Left colon (tissue), 2 donors: ENCODE data around the gene FST. TPM values are rescaled to one million over a fixed set of nuclear protein-coding genes. Genes with fewer than 3 reads are reported as not detected.
A peak's percentile ranks its signal among the peaks of the same experiment; 100 is the strongest.

Source experiments
- ATAC-seq: fragments of 200-7000 bp; cut with Tn5 transposase; one replicate; pipeline ENCODE4 v1.9.1; 2020; ENCODE audit warnings: mild to moderate bottlenecking, moderate library complexity
- DNase-seq, 2 donors: peaks; one replicate each; pipeline ENCODE4 v3.0.0-alpha.2; 2020
- intact Hi-C, 2 donors: fragments of 100-400 bp; cut with DNase I in 1 of 2; cut with micrococcal nuclease in 1 of 2; formaldehyde crosslinking; loops; one replicate each; pipeline versions ENCODE4 v1.11.2 to v1.14.0; 2022; cut with DNase I, micrococcal nuclease
- long read RNA-seq: library from polyadenylated mRNA; unstranded; transcript quantifications from one replicate; pipeline ENCODE4 v2.0.0, GENCODE V29; 2021
- total RNA-seq, 2 donors: library from RNA; stranded (reverse); fragmentation: NEBNext Ultra II Directional; extraction: Animal tissue kit (Norgen Biotek cat#: 25700); gene quantifications; one replicate each; pipeline ENCODE4 v1.2.1, GENCODE V29; 2021
- donor health status: DM: no; HTN: no; CAD: no.
- donor health status: DM: yes; HTN: yes; CAD: no.

FST gene, protein sequence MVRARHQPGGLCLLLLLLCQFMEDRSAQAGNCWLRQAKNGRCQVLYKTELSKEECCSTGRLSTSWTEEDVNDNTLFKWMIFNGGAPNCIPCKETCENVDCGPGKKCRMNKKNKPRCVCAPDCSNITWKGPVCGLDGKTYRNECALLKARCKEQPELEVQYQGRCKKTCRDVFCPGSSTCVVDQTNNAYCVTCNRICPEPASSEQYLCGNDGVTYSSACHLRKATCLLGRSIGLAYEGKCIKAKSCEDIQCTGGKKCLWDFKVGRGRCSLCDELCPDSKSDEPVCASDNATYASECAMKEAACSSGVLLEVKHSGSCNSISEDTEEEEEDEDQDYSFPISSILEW
- 1 to 10 TPM; 1.3 to 4.2 TPM for total RNA-seq
- long read RNA-seq, partial matches to known transcripts = 0 of 5 reads
- long read RNA-seq, other reads (novel, unspliced or antisense) = 1 of 5 reads

DNA sequence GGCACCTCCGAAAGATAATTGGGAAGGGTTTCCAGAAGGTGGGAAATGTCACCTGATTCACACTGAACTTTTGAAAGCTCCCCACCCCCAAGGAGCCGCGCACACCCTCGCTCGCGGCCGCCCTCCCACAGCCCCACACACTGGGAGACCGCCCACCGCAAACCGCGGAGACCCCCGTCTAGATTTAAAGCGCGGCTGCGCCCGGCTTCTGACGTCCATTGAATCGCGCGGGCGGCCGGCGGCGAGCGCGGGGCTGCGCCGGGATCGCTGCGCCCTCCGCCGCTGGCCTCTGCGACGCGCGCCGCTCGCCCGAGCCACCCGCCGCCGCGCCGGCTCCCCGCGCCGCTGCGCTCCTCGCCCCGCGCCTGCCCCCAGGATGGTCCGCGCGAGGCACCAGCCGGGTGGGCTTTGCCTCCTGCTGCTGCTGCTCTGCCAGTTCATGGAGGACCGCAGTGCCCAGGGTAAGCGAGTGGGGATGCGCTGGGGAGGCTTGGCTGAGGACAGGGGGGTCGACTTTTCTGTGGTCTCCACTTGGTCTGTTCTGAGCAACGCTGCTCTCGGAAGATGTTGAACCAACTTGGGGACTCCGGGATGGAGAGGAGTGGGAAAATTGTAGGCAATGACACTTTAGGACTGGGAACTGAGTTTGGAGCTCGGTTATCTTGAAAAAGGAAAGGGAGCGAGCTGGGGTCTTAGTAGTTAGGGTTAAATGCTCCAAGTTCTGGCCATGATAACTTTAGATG, at the start of gene FST:
Gene FST (plus strand): TSS at position 214 of the 743 bp plus-strand sequence. CDS start 163 bp downstream, at position 377.
- intact Hi-C loops = loop anchor here in 1 of 2 donors (10.0 kb wide), 1 partner anchor 744 kb away; no protein-coding TSS in a partner anchor
- DNase-seq = peak in 1 of 2 donors; percentile 12
- ATAC-seq = peak; percentile 39

DNA sequence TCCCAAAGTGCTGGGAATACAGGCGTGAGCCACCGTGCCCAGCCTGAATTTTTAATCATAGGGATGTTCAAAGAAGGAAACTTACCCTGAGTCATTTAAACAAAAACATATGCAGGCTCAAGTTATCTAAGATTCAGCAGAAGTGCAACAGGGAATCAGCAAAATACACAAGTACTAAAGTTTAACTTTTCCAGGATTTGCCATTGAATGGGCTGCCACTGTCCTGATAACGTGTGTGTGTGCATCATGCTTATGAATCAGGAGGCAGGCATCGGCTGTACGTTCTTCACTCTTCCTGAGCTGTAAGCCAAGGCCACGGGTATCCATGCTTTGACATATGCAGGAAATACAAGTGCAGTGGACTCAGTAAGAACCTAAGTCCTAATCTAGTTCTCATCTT, 48.8 kb upstream of the FST start:
- no peak for ATAC-seq
- DNase-seq = no peak
- intact Hi-C loops = no loop called here

DNA sequence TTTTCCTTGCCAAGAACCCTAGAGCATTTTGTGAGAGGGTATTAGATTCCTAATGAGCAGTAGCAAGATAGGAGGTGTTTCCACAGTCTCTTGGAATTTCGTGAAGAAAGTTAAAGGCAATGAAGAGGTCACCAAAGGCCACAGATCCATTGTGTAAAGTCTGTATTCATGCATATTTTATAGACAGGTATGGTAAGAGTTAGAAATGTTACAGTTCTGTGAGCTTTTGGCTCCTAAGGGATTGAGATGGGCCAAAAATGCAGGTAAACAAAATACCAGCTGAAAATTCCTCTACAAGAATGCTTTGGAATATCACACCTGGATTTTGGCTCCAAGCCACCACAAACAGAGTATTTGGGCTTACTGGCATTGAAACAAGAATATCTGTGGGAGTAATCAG, 47.4 kb upstream of the FST start:
- ATAC-seq (no peak), DNase-seq (no peak)
- intact Hi-C loops = no loop called here

DNA sequence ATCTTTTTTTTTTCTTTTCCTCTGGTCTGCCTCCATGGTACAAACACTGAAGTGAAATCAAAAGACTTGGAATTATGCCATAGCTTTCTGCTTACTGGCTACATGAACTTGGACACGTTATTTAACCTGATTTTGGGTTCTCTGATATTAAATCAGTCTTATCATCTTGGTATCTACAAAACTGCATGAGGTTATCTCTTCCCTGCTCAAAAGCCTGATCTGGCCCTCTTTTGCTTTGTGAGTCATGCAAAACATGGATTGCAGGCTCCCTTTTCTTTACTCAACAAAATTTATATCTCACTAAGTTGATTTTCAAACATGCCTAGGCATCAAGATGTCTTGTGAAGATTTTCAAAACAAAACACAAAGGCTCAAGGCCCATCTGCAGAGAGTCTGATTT, 45.9 kb upstream of the FST start:
- DNase-seq = no peak
- intact Hi-C loops = no loop called here
- no peak for ATAC-seq

DNA sequence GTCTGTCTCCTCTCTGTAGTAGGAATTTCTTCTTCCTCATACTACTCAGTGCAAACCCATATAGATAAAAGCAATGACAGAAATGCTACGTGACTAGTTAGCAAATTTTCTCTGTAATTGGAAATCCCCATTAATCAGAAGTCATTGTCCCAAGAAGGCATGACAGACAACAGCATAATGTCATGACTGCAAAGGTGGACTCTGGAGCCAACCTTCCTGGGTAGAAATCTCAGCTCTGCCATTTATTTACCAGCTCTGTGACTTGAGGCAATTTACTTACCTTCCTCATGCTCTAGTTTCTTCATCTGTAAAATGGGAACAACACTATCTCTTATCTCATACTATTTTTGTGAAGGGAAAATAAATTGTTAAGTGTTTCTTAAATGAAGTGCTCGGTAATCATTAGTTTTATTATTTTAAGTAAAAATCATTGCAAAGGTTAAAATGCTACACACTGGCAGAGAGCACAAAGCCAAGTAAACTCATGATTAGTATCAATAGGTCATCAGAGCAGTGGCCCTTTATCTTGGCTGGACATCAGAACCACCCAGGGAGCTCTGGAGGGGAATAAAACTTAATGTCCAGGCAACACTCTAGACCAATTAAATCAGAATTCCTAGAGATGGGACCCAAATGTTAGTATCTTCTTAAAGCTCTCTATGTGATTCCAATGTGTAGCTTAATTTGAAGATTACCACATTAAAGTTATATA, 43.8 kb upstream of the FST start:
- intact Hi-C loops = no loop called here
- ATAC-seq = no peak

DNA sequence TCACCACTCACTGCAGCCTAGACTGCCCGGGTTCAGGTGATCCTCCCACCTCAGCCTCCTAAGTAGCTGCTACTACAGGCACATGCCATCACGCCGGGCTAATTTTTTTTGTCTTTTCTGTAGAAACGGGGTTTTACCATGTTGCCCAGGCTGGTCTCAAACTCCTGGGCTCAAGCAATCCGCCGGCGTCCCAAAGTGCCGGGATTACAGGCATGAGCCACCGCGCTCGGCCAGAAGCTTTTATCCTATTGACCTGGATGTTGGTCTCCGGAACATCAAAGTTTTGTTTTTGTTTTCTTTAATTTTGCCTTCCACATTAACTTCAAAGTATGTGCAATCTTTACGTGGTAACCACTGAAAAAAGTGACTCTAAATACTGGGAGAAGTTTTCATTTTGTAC, 42.4 kb upstream of the FST start:
- no peak for ATAC-seq
- no peak for DNase-seq
- intact Hi-C loops = no loop called here

More for the DNA sequence above, 43.8 kb upstream of the FST start:
- no peak for DNase-seq

DNA sequence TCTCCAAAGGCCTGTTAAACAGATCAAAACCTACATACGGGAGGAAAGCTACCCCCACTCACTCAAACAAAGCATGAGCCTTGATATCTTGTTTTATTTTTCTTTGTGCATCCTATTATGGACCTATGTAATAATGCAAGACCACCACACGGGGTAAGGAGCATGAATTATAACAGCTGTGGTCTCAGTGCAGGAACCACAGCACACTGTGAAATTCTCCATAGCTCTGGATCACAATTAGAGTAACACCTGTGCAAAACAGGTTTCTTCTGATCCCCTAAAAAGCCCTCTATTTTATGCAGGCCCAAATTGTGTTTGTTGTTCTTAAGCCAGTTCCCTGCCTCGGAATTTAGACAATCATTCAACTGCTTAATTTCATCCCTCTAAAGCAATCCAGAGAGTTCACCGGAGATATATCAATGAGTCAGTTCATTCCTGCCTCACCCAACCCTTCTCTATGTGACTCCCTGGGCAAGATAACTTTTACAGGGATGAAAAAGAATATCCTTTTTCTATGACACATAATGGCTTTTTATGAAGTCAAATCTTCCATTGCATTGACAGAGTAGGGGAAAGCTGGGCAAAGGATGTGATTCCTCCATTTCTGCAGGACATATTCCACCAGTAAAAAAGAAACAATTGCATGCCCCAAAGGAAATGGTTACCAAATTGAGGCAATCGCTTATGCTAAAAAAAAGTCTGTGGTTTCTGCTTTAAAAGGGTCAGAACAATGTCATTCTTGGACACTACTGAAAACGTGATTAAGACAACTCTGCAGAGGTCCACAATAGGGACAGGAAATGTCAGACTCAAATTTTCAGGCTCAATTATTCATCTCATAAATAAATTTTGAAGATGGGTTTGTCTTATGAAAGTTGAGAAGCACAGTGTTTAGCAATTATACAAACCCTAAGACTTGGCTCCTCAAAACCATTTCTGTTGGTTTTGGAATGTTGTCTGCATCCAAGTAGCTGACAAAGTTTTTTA, 41.6 kb upstream of the FST start:
- DNase-seq = no peak
- intact Hi-C loops = no loop called here
- ATAC-seq = no peak

DNA sequence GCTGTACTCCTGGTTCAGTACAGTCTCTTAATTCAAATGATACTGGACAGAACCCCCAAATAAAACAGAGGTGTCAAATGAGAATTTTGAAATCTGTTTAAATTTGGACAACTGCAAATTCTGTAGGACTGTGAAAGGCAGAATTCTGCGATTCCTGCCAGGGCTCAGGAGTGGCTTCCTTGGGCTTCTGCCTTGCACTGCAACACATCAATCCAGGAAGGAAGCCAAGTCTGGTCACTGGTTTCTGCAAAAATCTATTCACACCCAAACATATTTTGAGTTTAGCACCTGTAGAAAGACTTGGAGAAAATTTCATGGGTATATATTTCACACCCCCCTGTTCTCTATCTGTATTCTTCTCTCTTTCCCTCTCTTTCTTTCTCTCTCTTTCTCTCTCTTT, 37.5 kb upstream of the FST start:
- intact Hi-C loops = no loop called here
- ATAC-seq (no peak), DNase-seq (no peak)

DNA sequence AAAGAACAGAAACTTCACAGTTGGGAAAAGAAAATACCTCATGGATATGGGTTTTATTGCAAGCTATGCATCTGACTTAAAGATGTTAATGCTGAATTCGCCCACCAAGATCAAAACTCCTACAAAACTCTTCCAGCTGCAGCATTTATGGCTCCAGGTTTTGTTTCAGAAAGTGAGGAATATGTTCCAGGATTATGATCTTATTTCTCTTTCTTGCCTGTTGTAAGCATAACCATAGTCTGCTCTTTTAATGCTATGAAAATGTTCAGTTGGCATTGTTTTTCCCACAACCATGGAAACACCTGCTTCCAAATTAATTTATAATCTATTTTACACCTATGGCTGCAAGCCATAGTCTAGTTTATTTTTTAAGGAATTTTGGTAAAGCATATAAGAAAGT, 34.9 kb upstream of the FST start:
- DNase-seq (no peak), ATAC-seq (no peak)
- intact Hi-C loops = no loop called here

DNA sequence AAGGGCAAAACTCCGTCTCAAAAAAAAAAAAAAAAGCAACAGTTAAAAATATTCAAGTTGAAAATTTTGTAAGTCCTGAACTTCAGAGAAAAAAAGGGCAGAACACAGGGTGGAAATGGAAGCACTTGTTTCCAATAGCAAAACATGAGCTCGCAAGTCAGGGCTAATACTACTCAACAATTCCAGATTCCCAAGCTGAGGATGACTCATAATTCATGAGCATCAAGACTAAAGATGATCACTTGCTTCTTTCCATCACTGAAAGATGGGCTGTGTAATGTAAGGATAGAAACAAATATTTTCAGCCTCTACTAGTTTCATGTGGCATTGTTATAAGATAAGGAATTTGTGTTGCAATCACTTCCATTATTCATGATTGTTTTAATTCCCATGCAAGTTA, 33.5 kb upstream of the FST start:
- DNase-seq (no peak), ATAC-seq (no peak)
- intact Hi-C loops = no loop called here

DNA sequence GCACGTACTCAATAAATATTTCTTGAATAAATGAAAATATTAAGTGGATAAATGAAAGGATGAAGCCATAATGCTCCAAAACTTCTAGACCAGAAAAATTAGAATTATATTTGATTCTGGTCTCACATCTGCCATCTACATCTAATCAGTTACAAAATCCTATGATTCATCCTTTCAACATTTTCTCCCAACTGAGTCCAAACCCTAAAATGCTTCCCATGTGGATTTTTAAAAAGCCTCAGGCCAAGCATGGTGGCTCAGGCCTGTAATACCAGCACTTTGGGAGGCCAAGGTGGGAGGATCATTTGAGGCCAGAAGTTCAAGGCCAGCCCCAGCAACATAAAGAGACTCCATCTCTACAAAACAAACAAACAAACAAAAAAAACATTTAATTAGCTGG, 31.6 kb upstream of the FST start:
- ATAC-seq = no peak
- intact Hi-C loops = no loop called here

DNA sequence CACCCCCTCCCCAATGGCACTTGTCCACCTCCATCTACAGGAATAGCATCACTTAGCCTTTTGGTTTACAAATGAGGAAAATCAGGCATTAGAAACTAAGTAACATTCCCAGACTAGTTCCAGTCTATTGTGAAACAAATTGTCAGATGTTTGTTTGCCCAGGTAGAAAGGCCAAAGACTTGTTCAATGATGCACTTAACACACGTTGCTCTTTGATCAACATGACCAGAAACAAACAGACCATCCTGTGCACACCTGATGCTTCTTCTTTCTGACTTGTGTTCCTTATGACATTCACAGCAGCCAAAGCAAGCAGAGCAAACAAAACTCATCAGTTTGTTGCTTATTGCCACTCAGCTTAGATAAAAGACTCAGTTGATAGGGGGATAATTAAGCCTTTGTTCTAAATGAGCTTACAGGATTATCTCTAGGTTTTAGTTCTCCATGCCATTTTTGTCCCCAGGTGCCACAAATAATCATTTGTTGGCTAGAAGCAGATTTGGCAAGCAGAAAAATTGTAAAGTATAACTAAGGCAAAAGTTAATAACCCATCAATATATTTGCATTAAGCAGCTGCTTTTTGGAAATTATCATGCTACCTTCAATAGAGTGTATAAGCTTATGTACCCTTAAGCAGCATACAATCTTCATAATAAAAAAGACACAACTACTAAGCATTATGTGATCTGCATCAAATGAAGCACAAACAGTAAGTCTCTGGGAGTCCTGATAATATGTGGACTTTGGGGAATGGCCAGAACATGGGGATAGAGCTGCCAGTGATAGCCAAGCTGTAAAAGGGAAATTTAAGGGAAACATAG, 26.3 kb upstream of the FST start:
- intact Hi-C loops = no loop called here
- no peak for DNase-seq
- ATAC-seq = no peak

More for the DNA sequence above, 31.6 kb upstream of the FST start:
- no peak for DNase-seq

DNA sequence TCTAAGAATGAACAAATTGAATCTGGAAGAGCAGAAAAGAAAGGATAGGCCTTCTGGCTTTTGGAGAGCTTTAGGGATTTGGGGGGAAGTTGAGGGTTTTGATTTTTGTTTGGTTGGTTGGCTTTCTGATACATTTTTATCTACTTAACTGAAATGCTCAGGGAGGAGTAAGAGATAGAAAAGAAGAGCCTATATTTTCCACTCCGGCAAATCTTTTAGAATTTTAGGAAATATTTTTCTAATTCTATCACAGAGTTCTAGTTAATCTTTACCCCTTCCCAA, 25.8 kb upstream of the FST start:
- ATAC-seq (no peak), DNase-seq (no peak)
- intact Hi-C loops = no loop called here

DNA sequence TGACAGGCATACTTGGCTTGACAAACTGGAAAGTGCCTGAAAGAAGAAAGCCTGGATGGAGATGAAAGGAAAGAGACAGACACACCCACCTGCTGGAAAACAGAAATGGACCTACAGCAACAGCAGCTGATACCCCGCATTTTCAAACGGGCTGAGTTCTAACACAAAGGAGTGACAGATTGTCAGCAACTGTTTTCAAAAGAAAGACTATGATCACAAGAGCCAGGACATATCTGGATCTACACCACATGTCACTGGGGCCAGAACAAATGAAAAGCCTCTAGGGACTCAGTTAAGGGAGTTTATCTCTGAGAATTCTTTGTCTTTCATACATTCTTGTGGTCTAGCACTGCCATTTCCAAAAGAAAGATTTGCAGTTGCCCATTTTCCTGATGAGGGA, 24.1 kb upstream of the FST start:
- intact Hi-C loops = no loop called here
- DNase-seq (no peak), ATAC-seq (no peak)

DNA sequence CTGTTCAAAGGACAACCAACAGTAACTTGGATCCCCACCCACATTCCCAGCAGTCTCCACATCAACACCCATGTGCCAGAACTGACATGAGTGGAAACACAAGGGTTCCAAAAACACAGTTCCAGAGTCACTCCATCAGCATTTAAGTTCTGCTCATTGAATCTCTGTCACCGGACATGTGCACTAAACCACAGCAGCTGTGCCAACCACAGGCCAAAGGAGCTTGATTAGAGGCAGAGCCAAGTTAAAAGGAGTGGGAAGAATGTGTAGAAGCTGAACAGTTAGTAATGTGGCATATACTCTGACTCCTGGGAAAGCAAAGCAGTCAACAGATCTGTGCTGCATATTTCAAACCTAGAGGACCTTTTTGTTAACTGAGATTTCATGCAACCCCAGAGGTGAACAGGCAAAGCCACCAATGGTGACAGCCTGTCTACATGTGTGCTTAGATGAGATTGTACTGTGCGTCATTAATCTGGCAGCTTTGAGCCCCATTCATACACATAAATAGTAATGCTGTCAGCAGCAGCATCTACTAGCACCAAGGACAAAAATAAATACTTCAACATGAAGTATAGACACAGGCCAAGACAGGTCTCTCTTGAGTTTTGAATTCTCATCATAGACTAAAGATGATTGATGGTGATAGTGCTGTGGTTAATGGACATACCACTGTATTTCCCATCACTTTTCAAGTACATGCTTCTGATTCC, 16.4 kb upstream of the FST start:
- no peak for ATAC-seq
- no peak for DNase-seq
- intact Hi-C loops = no loop called here

DNA sequence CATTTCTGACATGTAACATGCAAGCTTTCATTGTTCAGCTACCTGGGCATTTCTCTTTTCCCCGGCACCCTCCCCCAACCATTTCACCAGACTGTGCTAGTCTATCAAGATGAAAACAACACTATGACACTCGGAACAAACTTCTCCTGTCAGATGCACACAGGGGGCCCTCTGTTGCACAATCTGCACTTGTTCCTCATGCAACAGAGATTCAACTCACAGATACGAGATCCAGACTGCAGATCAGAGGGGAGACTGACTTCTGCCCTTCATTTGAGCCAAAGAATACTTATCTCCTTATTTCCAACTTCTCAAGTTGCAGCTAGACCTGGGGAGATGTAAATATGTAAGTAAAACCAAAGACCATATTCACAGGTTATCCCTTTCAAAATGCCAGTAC, 15.7 kb upstream of the FST start:
- DNase-seq = no peak
- intact Hi-C loops = no loop called here
- no peak for ATAC-seq

DNA sequence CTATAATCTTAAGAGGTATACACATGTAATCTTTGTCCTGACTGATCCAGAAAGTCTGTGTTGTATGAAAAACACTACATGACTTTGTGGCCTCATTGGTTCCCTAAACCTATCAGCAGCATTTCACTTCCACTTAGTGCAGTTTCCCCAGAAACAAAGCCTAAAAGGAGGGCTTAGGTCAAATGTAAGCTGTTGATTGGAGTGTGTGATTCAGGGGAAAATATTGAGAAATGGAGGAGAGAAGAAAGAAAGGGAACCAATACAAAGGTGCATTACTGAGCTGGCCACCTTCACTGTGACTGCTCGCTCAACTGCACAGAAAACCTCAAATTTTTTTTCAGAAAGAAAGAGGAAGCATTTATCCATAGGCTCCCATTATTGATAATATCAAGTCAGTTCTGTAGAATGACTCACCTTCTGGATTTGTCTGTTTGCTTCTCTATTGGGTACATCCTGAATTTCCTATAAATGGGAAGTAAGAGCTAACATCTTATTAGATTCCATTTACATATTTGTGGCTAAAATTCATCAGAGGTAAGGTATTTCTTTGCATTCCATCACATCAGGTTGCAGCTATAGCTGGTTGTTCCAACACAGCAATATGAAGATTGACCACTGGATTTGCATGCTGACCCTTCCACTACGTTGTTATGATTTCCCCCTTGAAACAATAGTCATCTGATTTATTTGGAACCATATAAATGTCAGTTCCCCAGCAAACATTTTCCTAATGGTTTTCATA, 10.3 kb upstream of the FST start:
- ATAC-seq (no peak), DNase-seq (no peak)
- intact Hi-C loops = loop anchor here in 1 of 2 donors (5.0 kb wide), 1 partner anchor 747 kb away; no protein-coding TSS in a partner anchor
